RWPE2 (cell line): ENCODE results near the gene GFI1B.

ENCODE experiments used
- ATAC-seq: fragments of 200-7000 bp; cut with Tn5 transposase; 3 replicates; pipeline ENCODE4 v1.9.1; 2021; ENCODE audit warnings: low read depth
- DNase-seq: peaks from one replicate; pipeline ENCODE4 v3.0.0-alpha.2; 2020; ENCODE audit warnings: low spot score
- H3K27ac ChIP-seq: fragments of 450-650 bp; 2 replicates; pipeline ENCODE4 v1.5.1; 2017; ENCODE audit warnings: mild to moderate bottlenecking; ENCODE audit not compliant: poor library complexity, severe bottlenecking
- H3K27me3 ChIP-seq: fragments of 250-450 bp; sonication (Bioruptor Pico); 2 replicates; pipeline ENCODE4 v1.5.1; 2021; ENCODE audit warnings: mild to moderate bottlenecking, moderate library complexity; ENCODE audit not compliant: insufficient read depth, poor library complexity, severe bottlenecking
- H3K36me3 ChIP-seq: fragments of 250-450 bp; sonication (Bioruptor Pico); 2 replicates; pipeline ENCODE4 v1.5.1; 2020; ENCODE audit warnings: low read depth, mild to moderate bottlenecking, moderate library complexity
- H3K4me1 ChIP-seq: fragments of 250-450 bp; sonication (Bioruptor Pico); 2 replicates; pipeline ENCODE4 v1.5.1; 2021; ENCODE audit warnings: mild to moderate bottlenecking, moderate library complexity; ENCODE audit not compliant: insufficient read depth, poor library complexity, severe bottlenecking
- H3K4me3 ChIP-seq: fragments of 250-450 bp; sonication (Bioruptor Pico); 2 replicates; pipeline ENCODE4 v1.5.1; 2021; ENCODE audit warnings: mild to moderate bottlenecking, moderate library complexity; ENCODE audit not compliant: severe bottlenecking
- H3K9me3 ChIP-seq: fragments of 250-450 bp; sonication (Bioruptor Pico); 2 replicates; pipeline ENCODE4 v1.5.1; 2021; ENCODE audit warnings: mild to moderate bottlenecking, moderate library complexity; ENCODE audit not compliant: severe bottlenecking
- CTCF ChIP-seq: fragments of 450-650 bp; IDR thresholded peaks from one replicate; pipeline ENCODE4 v1.5.1; 2017; ENCODE audit warnings: mild to moderate bottlenecking, moderate library complexity; ENCODE audit not compliant: poor library complexity, severe bottlenecking

Gene GFI1B

GRCh38 chr9:133028221-133028620 lies 49.7 kb downstream of the GFI1B start:
- TF ChIP-seq CTCF = no peak
- peaks cover 14% of the 10 kb centered on the region for H3K36me3 ChIP-seq
- no peak overlapping the region for H3K4me3 ChIP-seq
- H3K9me3 ChIP-seq = no peaks in the 10 kb centered on the region
- DNase-seq (no peak), ATAC-seq (no peak)
- H3K27ac ChIP-seq = no peak overlapping the region
- no peaks in the 10 kb centered on the region for H3K27me3 ChIP-seq
- peaks cover 8% of the 10 kb centered on the region for H3K4me1 ChIP-seq

- Histone ChIP-seq H3K9me3 (no peaks in the 10 kb centered on the region), H3K4me3 (peak overlapping the region; percentile 56), H3K27ac (peak overlapping the region; percentile 59), H3K4me1 (peaks cover 8% of the 10 kb centered on the region), H3K27me3 (no peaks in the 10 kb centered on the region), H3K36me3 (peaks cover 20% of the 10 kb centered on the region)
- ATAC-seq = peak; percentile 3; the same call in 2 of the 3 replicates
- no peak for DNase-seq
- no peak for TF ChIP-seq CTCF
These were observed 51.5 kb downstream of the GFI1B start for GRCh38 chr9:133029994-133030316.

GRCh38 chr9:133030317-133031129 lies 52.0 kb downstream of the GFI1B start, which contains the start of gene GTF3C5:
GTF3C5 (plus strand) TSS chr9:133030997; CDS start chr9:133031012, 15 bp downstream.
- peak within 1 kb of the TSS; percentile 59 for H3K27ac ChIP-seq
- ATAC-seq (peak; percentile 98), DNase-seq (peak; percentile 90)
- H3K4me3 ChIP-seq = peak within 1 kb of the TSS; percentile 56
- H3K27me3 ChIP-seq = no peaks in the 10 kb centered on the region
- no peaks in the 10 kb centered on the region for H3K9me3 ChIP-seq
- peaks cover 20% of the 10 kb centered on the region for H3K36me3 ChIP-seq
- TF ChIP-seq CTCF = no peak
- H3K4me1 ChIP-seq = peaks cover 8% of the 10 kb centered on the region

GRCh38 chr9:133031130-133031422 lies 52.6 kb downstream of the GFI1B start:
- Histone ChIP-seq H3K36me3 (peaks cover 20% of the 10 kb centered on the region), H3K4me1 (peaks cover 8% of the 10 kb centered on the region), H3K27ac (peak overlapping the region; percentile 59), H3K27me3 (no peaks in the 10 kb centered on the region), H3K4me3 (peak overlapping the region; percentile 56), H3K9me3 (no peaks in the 10 kb centered on the region)
- ATAC-seq (no peak), DNase-seq (no peak)
- TF ChIP-seq CTCF = no peak

GRCh38 chr9:133031496-133031911 lies 53.0 kb downstream of the GFI1B start:
- ATAC-seq = no peak
- Histone ChIP-seq H3K27me3 (no peaks in the 10 kb centered on the region), H3K36me3 (peaks cover 20% of the 10 kb centered on the region), H3K4me3 (peak overlapping the region; percentile 56), H3K4me1 (peaks cover 8% of the 10 kb centered on the region), H3K27ac (peak overlapping the region; percentile 59), H3K9me3 (no peaks in the 10 kb centered on the region)
- DNase-seq = no peak
- no peak for TF ChIP-seq CTCF
